Smooth muscle cell of trachea (primary cell): Measurements from ENCODE around the gene MS4A10. TPM values are rescaled to one million over a fixed set of nuclear protein-coding genes. Genes with fewer than 3 reads are reported as not detected.

Source experiments
- total RNA-seq: library from RNA; depleted of rRNA; stranded (reverse); fragments of >200 nt; gene quantifications from 2 replicates; pipeline ENCODE4 v1.2.1, GENCODE V29; 2014

Gene MS4A10
- total RNA-seq, result not detected in 2 replicates

GRCh38 chr11:60785136-60785535 is at the start of gene MS4A10:
MS4A10 (plus strand) TSS chr11:60785333; CDS start chr11:60790336, 5,003 bp downstream.

GRCh38 chr11:60756307-60757032 is 28.7 kb upstream of the MS4A10 start, which contains the start of gene MS4A15:
MS4A15 (plus strand) TSS chr11:60756867; CDS start chr11:60763734, 6,867 bp downstream.

GRCh38 chr11:60841797-60842667 is 56.9 kb downstream of the MS4A10 start, which contains the start of gene CCDC86:
CCDC86 (plus strand) TSS chr11:60842113; CDS start chr11:60842125, 12 bp downstream.

Other genes starting within 250 kb of the MS4A10 start
- gene MS4A8, start 85.7 kb upstream of the MS4A10 start, total RNA-seq, result not detected in 2 replicates
- gene MS4A18, start 60.6 kb upstream of the MS4A10 start, total RNA-seq, result not detected in 2 replicates
- not detected in 2 replicates for gene MS4A15, start 28.5 kb upstream of the MS4A10 start, total RNA-seq
- 9.2 and 15.1 TPM in 2 replicates for gene CCDC86, start 56.8 kb downstream of the MS4A10 start, total RNA-seq
- 0.44 and 2.2 TPM in 2 replicates for gene PTGDR2, start 70.6 kb downstream of the MS4A10 start, total RNA-seq
- gene ZP1, start 82.2 kb downstream of the MS4A10 start, total RNA-seq, result 0.17 TPM in 1 of 2 replicates, not detected in the other
- gene PRPF19, start 121.3 kb downstream of the MS4A10 start, total RNA-seq, result 43.3 and 48.8 TPM in 2 replicates
- 25.3 and 26.0 TPM in 2 replicates for gene TMEM109, start 128.8 kb downstream of the MS4A10 start, total RNA-seq
- 7.7 and 30.3 TPM in 2 replicates for gene TMEM132A, start 139.1 kb downstream of the MS4A10 start, total RNA-seq
- gene SLC15A3, start 166.8 kb downstream of the MS4A10 start, total RNA-seq, result 4.8 and 26.3 TPM in 2 replicates
- 0.66 TPM in 1 of 2 replicates, not detected in the other for gene CD6, start 186.3 kb downstream of the MS4A10 start, total RNA-seq